Adrenal gland (tissue), 5 donors: Measurements from ENCODE around the gene TDRD1.

Experiments
- POLR2A ChIP-seq, 2 donors: fragments of 450-650 bp; IDR thresholded peaks; one replicate each; pipeline ENCODE4 v1.6.1; 2017; ENCODE audit warnings: antibody characterized with exemption in 2 of 2, mild to moderate bottlenecking in 2 of 2, moderate library complexity in 1 of 2
- TF ChIP-seq, protein P1 (sequence below), 6 experiments: fragments of 450-650 bp in 4 of 6; fragments of 200-600 bp in 2 of 6; sonication (generic) in 1 of 6; IDR thresholded peaks; 1 replicate in 5 of 6; 2 replicates in 1 of 6; pipeline versions ENCODE4 v1.5.1 to v1.8.0; 2016 to 2021; ENCODE audit warnings: antibody characterized with exemption in 6 of 6, mild to moderate bottlenecking in 2 of 6, moderate library complexity in 1 of 6
- donor health status: DM: no; HTN: no; CAD: no.

GRCh38 chr10:114175667-114176066 lies 3.5 kb upstream of the TDRD1 start:
- TF ChIP-seq, protein P1, sequence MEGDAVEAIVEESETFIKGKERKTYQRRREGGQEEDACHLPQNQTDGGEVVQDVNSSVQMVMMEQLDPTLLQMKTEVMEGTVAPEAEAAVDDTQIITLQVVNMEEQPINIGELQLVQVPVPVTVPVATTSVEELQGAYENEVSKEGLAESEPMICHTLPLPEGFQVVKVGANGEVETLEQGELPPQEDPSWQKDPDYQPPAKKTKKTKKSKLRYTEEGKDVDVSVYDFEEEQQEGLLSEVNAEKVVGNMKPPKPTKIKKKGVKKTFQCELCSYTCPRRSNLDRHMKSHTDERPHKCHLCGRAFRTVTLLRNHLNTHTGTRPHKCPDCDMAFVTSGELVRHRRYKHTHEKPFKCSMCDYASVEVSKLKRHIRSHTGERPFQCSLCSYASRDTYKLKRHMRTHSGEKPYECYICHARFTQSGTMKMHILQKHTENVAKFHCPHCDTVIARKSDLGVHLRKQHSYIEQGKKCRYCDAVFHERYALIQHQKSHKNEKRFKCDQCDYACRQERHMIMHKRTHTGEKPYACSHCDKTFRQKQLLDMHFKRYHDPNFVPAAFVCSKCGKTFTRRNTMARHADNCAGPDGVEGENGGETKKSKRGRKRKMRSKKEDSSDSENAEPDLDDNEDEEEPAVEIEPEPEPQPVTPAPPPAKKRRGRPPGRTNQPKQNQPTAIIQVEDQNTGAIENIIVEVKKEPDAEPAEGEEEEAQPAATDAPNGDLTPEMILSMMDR (IDR thresholded peaks at IDR 0.05) = no peak
- no peak for TF ChIP-seq POLR2A (IDR thresholded peaks at IDR 0.05)
